A549 (cell line): ENCODE data around the gene ZNF296. TPM values are rescaled to one million over a fixed set of nuclear protein-coding genes. Genes with fewer than 3 reads are reported as not detected.

Experiments used
- ATAC-seq, 2 experiments: fragments of 200-7000 bp in 1 of 2; fragments of >200 bp in 1 of 2; cut with Nextera tagmentation in 1 of 2; cut with Tn5 transposase in 1 of 2; 3 replicates each; pipeline versions ENCODE4 v1.8.0 to v1.9.1; 2018 to 2020; ENCODE audit warnings: mild to moderate bottlenecking in 1 of 2, moderate library complexity in 1 of 2
- CTCF ChIA-PET: fragments of 300-600 bp; sonication (Branson Sonifier 250); formaldehyde crosslinking; extraction: SDS; loops from one replicate; lab custom pipeline; 2021; ENCODE audit warnings: antibody characterized with exemption, inconsistent platforms; lab: Yijun Ruan, JAX
- POLR2A ChIA-PET: fragments of 350-600 bp; formaldehyde crosslinking; extraction: SDS; loops from one replicate; lab custom pipeline; 2021; ENCODE audit warnings: antibody characterized with exemption, inconsistent platforms; lab: Yijun Ruan, JAX
- DNase-seq, 2 experiments: peaks; one replicate each; pipeline versions ENCODE4 v3.0.0 to v3.0.0-alpha.2; 2011 to 2016; ENCODE audit warnings: low read depth in 1 of 2, low spot score in 1 of 2
- FAIRE-seq: peaks from 2 replicates; lab custom pipeline; 2011; peaks lifted over from hg19 to GRCh38; lab: Jason Lieb, UNC
- H3K27ac ChIP-seq, 2 experiments: fragments of >200 bp; sonication (Bioruptor Twin); formaldehyde crosslinking; 3 replicates each; pipeline ENCODE4 v1.5.1; 2016 to 2017
- H3K4me1 ChIP-seq: fragments of >200 bp; sonication (Bioruptor Twin); formaldehyde crosslinking; 3 replicates; pipeline ENCODE4 v1.6.1; 2016
- H3K4me2 ChIP-seq: fragments of >200 bp; sonication (Bioruptor Twin); formaldehyde crosslinking; 3 replicates; pipeline ENCODE4 v1.6.1; 2016
- H3K4me3 ChIP-seq: fragments of >200 bp; sonication (Bioruptor Twin); formaldehyde crosslinking; 3 replicates; pipeline ENCODE4 v1.5.1; 2016
- H3K9me3 ChIP-seq: fragments of >200 bp; sonication (Bioruptor Twin); formaldehyde crosslinking; 3 replicates; pipeline ENCODE4 v1.6.1; 2016
- CBX2 ChIP-seq: fragments of 200-600 bp; sonication (generic); IDR thresholded peaks from 2 replicates; pipeline ENCODE4 v1.6.1; 2016; ENCODE audit warnings: low read depth, mild to moderate bottlenecking, borderline replicate concordance
- CBX8 ChIP-seq: fragments of 200-600 bp; sonication (generic); IDR thresholded peaks from 2 replicates; pipeline ENCODE4 v1.6.1; 2016
- CEBPB ChIP-seq, 2 experiments: fragments of >200 bp in 1 of 2; sonication (Bioruptor Twin) in 1 of 2; formaldehyde crosslinking in 1 of 2; IDR thresholded peaks; 2 replicates each; pipeline ENCODE4 v1.6.1; 2012 to 2016
- CHD2 ChIP-seq: fragments of 150-350 bp; IDR thresholded peaks from 2 replicates; pipeline ENCODE4 v1.6.1; 2014; ENCODE audit warnings: low read length; ENCODE audit not compliant: partially characterized antibody
- CHD4 ChIP-seq: fragments of 200-600 bp; sonication (generic); IDR thresholded peaks from 2 replicates; pipeline ENCODE4 v1.6.1; 2016; ENCODE audit warnings: antibody characterized with exemption, mild to moderate bottlenecking, borderline replicate concordance
- EHF ChIP-seq: fragments of 250-450 bp; sonication (Bioruptor Pico); IDR thresholded peaks from 2 replicates; pipeline ENCODE4 v1.5.0; 2020; ENCODE audit warnings: mild to moderate bottlenecking
- ESRRA ChIP-seq: fragments of 150-350 bp; IDR thresholded peaks from 2 replicates; pipeline ENCODE4 v1.6.1; 2014; ENCODE audit warnings: mild to moderate bottlenecking, low read length, borderline replicate concordance
- FOSB ChIP-seq: fragments of 250-450 bp; sonication (Bioruptor Pico); IDR thresholded peaks from 2 replicates; pipeline ENCODE4 v1.5.0; 2020; ENCODE audit warnings: mild to moderate bottlenecking, moderate library complexity
- FOSL2 ChIP-seq, 2 experiments: fragments of 450-650 bp in 1 of 2; fragments of >200 bp in 1 of 2; sonication (Bioruptor Twin) in 1 of 2; formaldehyde crosslinking; IDR thresholded peaks; 2 replicates each; pipeline versions ENCODE4 v1.5.0 to v1.6.1; 2016 to 2020; ENCODE audit warnings: mild to moderate bottlenecking in 1 of 2, moderate library complexity in 1 of 2
- FOXS1 ChIP-seq: fragments of 250-450 bp; sonication (Bioruptor Pico); IDR thresholded peaks from 2 replicates; pipeline ENCODE4 v1.5.0; 2020; ENCODE audit warnings: mild to moderate bottlenecking, moderate library complexity
- HDAC2 ChIP-seq: fragments of 200-600 bp; sonication (generic); IDR thresholded peaks from 2 replicates; pipeline ENCODE4 v1.6.1; 2016
- HOXB13 ChIP-seq: fragments of 250-450 bp; sonication (Bioruptor Pico); IDR thresholded peaks from 2 replicates; pipeline ENCODE4 v1.5.0; 2020; ENCODE audit warnings: low read depth, mild to moderate bottlenecking, moderate library complexity
- JUNB ChIP-seq: fragments of >200 bp; sonication (Bioruptor Twin); formaldehyde crosslinking; IDR thresholded peaks from 2 replicates; pipeline ENCODE4 v1.6.1; 2016
- KDM1A ChIP-seq: fragments of 200-600 bp; sonication (generic); IDR thresholded peaks from 2 replicates; pipeline ENCODE4 v1.6.1; 2016; ENCODE audit warnings: low read depth, mild to moderate bottlenecking
- MAFK ChIP-seq: fragments of 450-650 bp; IDR thresholded peaks from 2 replicates; pipeline ENCODE4 v1.6.1; 2014; ENCODE audit not compliant: partially characterized antibody
- MAZ ChIP-seq: fragments of 150-350 bp; IDR thresholded peaks from 2 replicates; pipeline ENCODE4 v1.6.1; 2014; ENCODE audit warnings: antibody characterized with exemption, low read depth, low read length, borderline replicate concordance
- MYC ChIP-seq: IDR thresholded peaks from 2 replicates; pipeline ENCODE4 v1.6.1; 2012; ENCODE audit warnings: mild to moderate bottlenecking, inconsistent platforms, low read length, improper control_type of control experiment, borderline replicate concordance
- NR3C1 ChIP-seq: fragments of >200 bp; sonication (Bioruptor Twin); formaldehyde crosslinking; IDR thresholded peaks from 3 replicates; pipeline ENCODE4 v1.6.1; 2017
- PHF8 ChIP-seq: fragments of 200-600 bp; sonication (generic); IDR thresholded peaks from 2 replicates; pipeline ENCODE4 v1.6.1; 2016; ENCODE audit warnings: low read depth, mild to moderate bottlenecking, antibody characterized with exemption, moderate library complexity, borderline replicate concordance
- POLR2A ChIP-seq: IDR thresholded peaks from 2 replicates; pipeline ENCODE4 v1.6.1; 2012; ENCODE audit warnings: mild to moderate bottlenecking, low read length
- POLR2AphosphoS2 ChIP-seq: conservative IDR thresholded peaks from 2 replicates; pipeline ENCODE4 v1.6.1; 2012; ENCODE audit warnings: low read length, improper control_type of control experiment, inconsistent platforms
- RAD21 ChIP-seq, 2 experiments: fragments of >200 bp in 1 of 2; sonication (Bioruptor Twin) in 1 of 2; formaldehyde crosslinking in 1 of 2; IDR thresholded peaks in 1 of 2; conservative IDR thresholded peaks in 1 of 2; 2 replicates in 1 of 2; 3 replicates in 1 of 2; pipeline ENCODE4 v1.6.1; 2012 to 2018; ENCODE audit warnings: inconsistent platforms in 1 of 2
- RARB ChIP-seq: fragments of 250-450 bp; sonication (Bioruptor Pico); IDR thresholded peaks from 2 replicates; pipeline ENCODE4 v1.8.0; 2021; ENCODE audit warnings: mild to moderate bottlenecking, moderate library complexity
- RFX5 ChIP-seq: fragments of 450-650 bp; IDR thresholded peaks from 2 replicates; pipeline ENCODE4 v1.7.1; 2014; ENCODE audit warnings: antibody characterized with exemption, mild to moderate bottlenecking, moderate library complexity
- SMC3 ChIP-seq: fragments of >200 bp; sonication (Bioruptor Twin); formaldehyde crosslinking; IDR thresholded peaks from 3 replicates; pipeline ENCODE4 v1.6.1; 2018; ENCODE audit warnings: inconsistent platforms
- SREBF2 ChIP-seq: fragments of 450-650 bp; IDR thresholded peaks from 2 replicates; pipeline ENCODE4 v1.6.1; 2014; ENCODE audit warnings: mild to moderate bottlenecking, moderate library complexity
- TP53 ChIP-seq: fragments of 250-450 bp; sonication (Bioruptor Pico); IDR thresholded peaks from 2 replicates; pipeline ENCODE4 v1.5.0; 2021; ENCODE audit warnings: mild to moderate bottlenecking, moderate library complexity
- ZFP36 ChIP-seq: fragments of 450-650 bp; IDR thresholded peaks from 2 replicates; pipeline ENCODE4 v1.6.1; 2014; ENCODE audit warnings: borderline replicate concordance; ENCODE audit not compliant: partially characterized antibody
- ZSCAN20 ChIP-seq: fragments of 250-450 bp; sonication (Bioruptor Pico); IDR thresholded peaks from 2 replicates; pipeline ENCODE4 v1.8.0; 2022; ENCODE audit warnings: mild to moderate bottlenecking, moderate library complexity
- WGBS: methylation state at CpG from one replicate; pipeline ENCODE4 v1.1.6; 2017; ENCODE audit errors: missing lambda C conversion rate; 5-methylcytosine and 5-hydroxymethylcytosine counted together
- polyA plus RNA-seq, 4 experiments: library from polyadenylated mRNA; depleted of rRNA in 3 of 4; stranded (reverse); fragments of >200 nt; fragmentation: RNase III in 1 of 4; extraction: RNeasy Plus Mini Kit Qiagen cat#74134 plus additional on column Dnase treatment in 1 of 4; gene quantifications; 2 replicates in 3 of 4; 3 replicates in 1 of 4; pipeline ENCODE4 v1.2.3, GENCODE V29; 2011 to 2017
- TF ChIP-seq, protein P1 (sequence below): IDR thresholded peaks from 2 replicates; pipeline ENCODE4 v1.6.1; 2012
- TF ChIP-seq, protein P2 (sequence below): IDR thresholded peaks from 2 replicates; pipeline ENCODE4 v1.6.1; 2012; ENCODE audit warnings: low read depth, borderline replicate concordance

ZNF296 gene
- polyA plus RNA-seq, 2 of the 4 experiments (the other 2 are of a cell fraction): 0.34 to 2.7 TPM

DNA sequence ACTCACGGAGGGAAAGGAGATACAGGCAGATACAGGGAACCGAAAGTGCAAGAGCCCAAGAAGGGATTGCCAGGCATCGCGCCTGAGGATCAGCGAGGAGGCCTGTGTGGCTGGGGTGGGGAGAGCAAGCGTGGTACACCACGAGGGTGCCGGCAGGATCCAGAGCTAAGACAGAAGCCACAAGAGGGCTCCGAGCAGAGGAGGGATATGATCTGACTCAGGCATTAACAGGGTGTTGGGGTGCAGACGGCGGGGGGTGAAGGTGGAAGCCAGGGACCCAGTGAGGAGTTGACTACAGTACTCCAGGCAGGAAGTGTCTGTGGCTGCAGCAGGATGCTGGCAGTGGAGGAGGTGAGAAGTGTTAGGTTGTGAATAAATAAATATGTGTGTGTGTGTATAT lies 11.3 kb upstream of the ZNF296 start:
- FAIRE-seq (no peak), DNase-seq (no peak), ATAC-seq (no peak)
- Histone ChIP-seq H3K4me1 (peaks cover 8% of the 10 kb centered on the region), H3K27ac (no peak overlapping the region), H3K4me2 (no peak overlapping the region), H3K9me3 (no peaks in the 10 kb centered on the region), H3K4me3 (no peak overlapping the region)
- WGBS: 94% methylated on average over 11 of the region's 11 CpGs
- CTCF ChIA-PET: interaction anchor here (1.5 to 1.9 kb wide), 3 partner anchors 11 to 43 kb away, joined by 4 to 6 read pairs (median 6); partner anchors contain the start of gene ZNF296
- POLR2A ChIA-PET: interaction anchor here (0.7 kb wide), 1 partner anchor 9 kb away, joined by 3 read pairs; the partner anchor contains the start of gene GEMIN7
- TF ChIP-seq MAZ (no peak), FOSB (no peak), CBX8 (no peak), SMC3 (no peak), ZSCAN20 (CRISPR knock-in tag) (no peak), MAFK (no peak), HDAC2 (no peak), CBX2 (no peak), CHD4 (no peak), FOSL2 (IDR thresholded peaks at IDR 0.05) (no peak), FOSL2 (CRISPR knock-in tag; IDR thresholded peaks at IDR 0.05) (no peak), HOXB13 (CRISPR knock-in tag) (no peak)
- TF ChIP-seq, protein P1, sequence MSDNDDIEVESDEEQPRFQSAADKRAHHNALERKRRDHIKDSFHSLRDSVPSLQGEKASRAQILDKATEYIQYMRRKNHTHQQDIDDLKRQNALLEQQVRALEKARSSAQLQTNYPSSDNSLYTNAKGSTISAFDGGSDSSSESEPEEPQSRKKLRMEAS: no peak
- TF ChIP-seq, protein P2, sequence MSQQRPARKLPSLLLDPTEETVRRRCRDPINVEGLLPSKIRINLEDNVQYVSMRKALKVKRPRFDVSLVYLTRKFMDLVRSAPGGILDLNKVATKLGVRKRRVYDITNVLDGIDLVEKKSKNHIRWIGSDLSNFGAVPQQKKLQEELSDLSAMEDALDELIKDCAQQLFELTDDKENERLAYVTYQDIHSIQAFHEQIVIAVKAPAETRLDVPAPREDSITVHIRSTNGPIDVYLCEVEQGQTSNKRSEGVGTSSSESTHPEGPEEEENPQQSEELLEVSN: no peak

DNA sequence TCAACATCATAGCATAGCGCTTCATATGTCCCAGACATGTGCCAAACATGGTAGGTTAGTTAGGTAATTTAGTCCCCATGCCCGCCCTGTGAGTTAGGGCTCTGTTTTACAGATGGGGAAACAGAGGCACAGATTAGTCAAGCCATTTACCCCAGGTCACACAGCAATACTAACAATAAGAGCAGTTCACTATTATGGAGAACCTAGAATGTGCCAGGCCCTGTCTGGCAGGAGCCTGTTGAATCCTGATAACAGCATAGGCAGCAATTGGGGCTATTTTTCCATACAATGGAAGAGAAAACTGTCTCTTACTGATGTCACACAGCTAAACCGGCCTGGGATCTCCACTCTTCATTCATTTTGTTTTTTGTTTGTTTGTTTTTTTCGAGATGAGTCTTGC lies 10.2 kb upstream of the ZNF296 start:
- FAIRE-seq: no peak
- no peak for ATAC-seq

DNA sequence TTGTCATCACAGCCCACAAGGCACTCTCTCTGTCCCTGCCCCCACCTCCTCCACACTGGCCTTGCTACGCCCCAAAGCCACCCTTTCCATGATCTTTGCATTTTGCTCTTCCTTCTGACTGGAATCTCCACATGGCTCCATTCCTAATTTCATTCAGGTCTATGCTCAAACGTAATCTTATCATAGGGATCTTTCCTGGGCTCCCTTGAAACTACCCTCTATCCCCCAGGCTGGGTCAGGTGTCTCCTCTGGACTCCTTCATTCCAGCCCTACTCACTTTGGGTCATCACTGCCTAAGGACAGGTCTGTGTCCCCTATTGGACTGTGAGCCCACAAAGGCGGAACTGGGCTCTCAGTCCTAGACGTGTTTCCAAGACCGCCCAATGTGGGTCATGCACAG lies 5.9 kb upstream of the ZNF296 start:
- no peak overlapping the region for H3K27ac ChIP-seq
- DNase-seq: no peak
- no peak for TF ChIP-seq TP53
- TF ChIP-seq POLR2AphosphoS2: no peak
- no peak for TF ChIP-seq EHF (CRISPR knock-in tag)
- TF ChIP-seq HOXB13 (CRISPR knock-in tag): no peak
- TF ChIP-seq PHF8: no peak
- TF ChIP-seq ESRRA: no peak
- no peak for TF ChIP-seq FOXS1
- no peak for TF ChIP-seq NR3C1
- TF ChIP-seq, protein P1: no peak
- TF ChIP-seq ZFP36: no peak
- TF ChIP-seq MAZ: no peak
- no peak for TF ChIP-seq JUNB
- no peak overlapping the region for H3K4me3 ChIP-seq
- no peak for FAIRE-seq
- no peak for ATAC-seq
- POLR2A ChIA-PET: no interaction called here
- H3K9me3 ChIP-seq: no peaks in the 10 kb centered on the region
- WGBS: 91% methylated on average over 5 of the region's 5 CpGs
- no peak overlapping the region for H3K4me2 ChIP-seq
- CTCF ChIA-PET: interaction anchor here (0.6 kb wide), 1 partner anchor 150 kb away, joined by 3 read pairs; no protein-coding TSS in a partner anchor
- peaks cover 17% of the 10 kb centered on the region for H3K4me1 ChIP-seq

More for the DNA sequence above, 10.2 kb upstream of the ZNF296 start:
- no peak overlapping the region for H3K4me3 ChIP-seq
- H3K9me3 ChIP-seq: no peaks in the 10 kb centered on the region
- TF ChIP-seq RAD21 (conservative IDR thresholded peaks at IDR 0.05 in 1 of 2, IDR thresholded peaks at IDR 0.05 in 1 of 2) (no peak), CEBPB (IDR thresholded peaks at IDR 0.05) (no peak), MYC (no peak), RFX5 (no peak), HDAC2 (no peak), POLR2A (no peak), ZFP36 (no peak), SREBF2 (no peak), CHD2 (no peak), KDM1A (no peak), ESRRA (no peak), RARB (CRISPR knock-in tag) (no peak)
- TF ChIP-seq, protein P2: no peak
- 81% methylated on average over 4 of the region's 4 CpGs for WGBS
- H3K4me2 ChIP-seq: no peak overlapping the region
- H3K27ac ChIP-seq: no peak overlapping the region
- ChIA-PET POLR2A (no interaction called here), CTCF (interaction anchor here (1.5 kb wide), 2 partner anchors 10 to 27 kb away, joined by 6 read pairs; partner anchors contain the start of gene ZNF296)
- no peak for DNase-seq
- peaks cover 8% of the 10 kb centered on the region for H3K4me1 ChIP-seq
